ENCODE results near the gene CNOT6L. TPM values are rescaled to one million over a fixed set of nuclear protein-coding genes. Genes with fewer than 3 reads are reported as not detected.

Gene CNOT6L
- total and polyA plus RNA-seq, 2 of the 13 experiments (the other 11 are each of a cell fraction or from before 2014, with no cell fraction given), result 7.9 to 13.5 TPM

DNA sequence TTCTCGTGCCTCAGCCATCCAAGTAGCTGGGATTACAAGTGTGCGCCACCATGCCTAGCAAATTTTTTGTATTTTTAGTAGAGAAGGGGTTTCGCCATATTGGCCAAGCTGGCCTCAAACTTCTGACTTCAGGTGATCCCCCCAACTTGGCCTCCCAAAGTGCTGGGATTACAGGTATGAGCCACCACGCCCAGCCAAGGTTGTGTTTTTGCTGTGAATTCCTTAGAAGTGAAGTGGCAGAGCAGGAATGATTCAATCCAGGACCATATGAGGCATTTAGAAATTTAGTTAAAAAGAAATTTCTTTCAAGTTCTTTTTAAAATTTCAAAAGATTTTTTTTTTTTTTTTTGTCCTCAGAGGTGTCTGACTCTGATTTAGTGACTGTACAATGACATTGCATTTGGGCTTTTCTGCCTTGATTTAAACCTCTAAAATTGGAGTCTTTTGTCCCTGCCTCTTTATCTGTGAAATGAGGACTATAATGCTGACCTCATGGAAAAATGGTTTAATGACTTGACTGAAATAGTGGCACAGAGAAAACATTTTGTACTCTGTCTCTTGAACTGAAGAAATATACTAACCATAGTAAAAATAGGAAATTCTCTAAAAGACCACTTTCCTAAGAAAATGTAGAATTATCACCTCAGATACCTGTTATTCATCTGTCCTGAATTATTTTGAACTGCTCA is 153.6 kb downstream of the CNOT6L start:
- no peak for TF ChIP-seq ZKSCAN5 (CRISPR knock-in tag; IDR thresholded peaks at IDR 0.05)
- TF ChIP-seq, protein P1, sequence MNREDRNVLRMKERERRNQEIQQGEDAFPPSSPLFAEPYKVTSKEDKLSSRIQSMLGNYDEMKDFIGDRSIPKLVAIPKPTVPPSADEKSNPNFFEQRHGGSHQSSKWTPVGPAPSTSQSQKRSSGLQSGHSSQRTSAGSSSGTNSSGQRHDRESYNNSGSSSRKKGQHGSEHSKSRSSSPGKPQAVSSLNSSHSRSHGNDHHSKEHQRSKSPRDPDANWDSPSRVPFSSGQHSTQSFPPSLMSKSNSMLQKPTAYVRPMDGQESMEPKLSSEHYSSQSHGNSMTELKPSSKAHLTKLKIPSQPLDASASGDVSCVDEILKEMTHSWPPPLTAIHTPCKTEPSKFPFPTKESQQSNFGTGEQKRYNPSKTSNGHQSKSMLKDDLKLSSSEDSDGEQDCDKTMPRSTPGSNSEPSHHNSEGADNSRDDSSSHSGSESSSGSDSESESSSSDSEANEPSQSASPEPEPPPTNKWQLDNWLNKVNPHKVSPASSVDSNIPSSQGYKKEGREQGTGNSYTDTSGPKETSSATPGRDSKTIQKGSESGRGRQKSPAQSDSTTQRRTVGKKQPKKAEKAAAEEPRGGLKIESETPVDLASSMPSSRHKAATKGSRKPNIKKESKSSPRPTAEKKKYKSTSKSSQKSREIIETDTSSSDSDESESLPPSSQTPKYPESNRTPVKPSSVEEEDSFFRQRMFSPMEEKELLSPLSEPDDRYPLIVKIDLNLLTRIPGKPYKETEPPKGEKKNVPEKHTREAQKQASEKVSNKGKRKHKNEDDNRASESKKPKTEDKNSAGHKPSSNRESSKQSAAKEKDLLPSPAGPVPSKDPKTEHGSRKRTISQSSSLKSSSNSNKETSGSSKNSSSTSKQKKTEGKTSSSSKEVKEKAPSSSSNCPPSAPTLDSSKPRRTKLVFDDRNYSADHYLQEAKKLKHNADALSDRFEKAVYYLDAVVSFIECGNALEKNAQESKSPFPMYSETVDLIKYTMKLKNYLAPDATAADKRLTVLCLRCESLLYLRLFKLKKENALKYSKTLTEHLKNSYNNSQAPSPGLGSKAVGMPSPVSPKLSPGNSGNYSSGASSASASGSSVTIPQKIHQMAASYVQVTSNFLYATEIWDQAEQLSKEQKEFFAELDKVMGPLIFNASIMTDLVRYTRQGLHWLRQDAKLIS (CRISPR knock-in tag; IDR thresholded peaks at IDR 0.05), result no peak
- no peak for TF ChIP-seq CENPT (CRISPR knock-in tag; IDR thresholded peaks at IDR 0.05; ENCODE audit: low read depth)
- peak; percentile 75 to 88; a peak in 3 of 4 replicates for TF ChIP-seq MAFK (conservative IDR thresholded peaks at IDR 0.05 in 1 of 2, IDR thresholded peaks at IDR 0.05 in 1 of 2; ENCODE audit: low read length in 2 of 2)
- peak; percentile 86 for TF ChIP-seq MAFF (IDR thresholded peaks at IDR 0.05; ENCODE audit: low read depth, low read length)
- TF ChIP-seq ZNF772 (CRISPR knock-in tag; IDR thresholded peaks at IDR 0.05), result no peak
- no peak for TF ChIP-seq ZNF230 (CRISPR knock-in tag; IDR thresholded peaks at IDR 0.05)
- TF ChIP-seq IRF2 (CRISPR knock-in tag; IDR thresholded peaks at IDR 0.05), result no peak
- TF ChIP-seq, protein P2, sequence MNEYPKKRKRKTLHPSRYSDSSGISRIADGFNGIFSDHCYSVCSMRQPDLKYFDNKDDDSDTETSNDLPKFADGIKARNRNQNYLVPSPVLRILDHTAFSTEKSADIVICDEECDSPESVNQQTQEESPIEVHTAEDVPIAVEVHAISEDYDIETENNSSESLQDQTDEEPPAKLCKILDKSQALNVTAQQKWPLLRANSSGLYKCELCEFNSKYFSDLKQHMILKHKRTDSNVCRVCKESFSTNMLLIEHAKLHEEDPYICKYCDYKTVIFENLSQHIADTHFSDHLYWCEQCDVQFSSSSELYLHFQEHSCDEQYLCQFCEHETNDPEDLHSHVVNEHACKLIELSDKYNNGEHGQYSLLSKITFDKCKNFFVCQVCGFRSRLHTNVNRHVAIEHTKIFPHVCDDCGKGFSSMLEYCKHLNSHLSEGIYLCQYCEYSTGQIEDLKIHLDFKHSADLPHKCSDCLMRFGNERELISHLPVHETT (CRISPR knock-in tag; conservative IDR thresholded peaks at IDR 0.05), result no peak
- Histone ChIP-seq H3K27ac (ENCODE audit: extremely low read length, insufficient read depth, low read length) (no peak overlapping the region), H3K4me3 (replicated peaks in 1 of 3; ENCODE audit: insufficient read depth in 1 of 3, low read depth in 2 of 3, low read length in 3 of 3) (no peak overlapping the region), H3K79me2 (ENCODE audit: insufficient read depth, low read length) (no peaks in the 10 kb centered on the region), H3K9ac (ENCODE audit: insufficient read depth, low read depth, low read length) (no peak overlapping the region), H2AFZ (ENCODE audit: low read length) (no peak overlapping the region), H3K4me2 (ENCODE audit: low read depth, low read length) (no peak overlapping the region), H3K9me3 (ENCODE audit: low read length) (no peaks in the 10 kb centered on the region), H4K20me1 (ENCODE audit: insufficient read depth, low read length) (no peaks in the 10 kb centered on the region), H3K4me1 (ENCODE audit: insufficient read depth, low read length) (no peaks in the 10 kb centered on the region), H3K27me3 (ENCODE audit: control insufficient read depth in 1 of 2, insufficient read depth in 2 of 2, low read length in 2 of 2) (no peaks in the 10 kb centered on the region), H3K36me3 (replicated peaks in 1 of 2; ENCODE audit: control insufficient read depth in 1 of 2, insufficient read depth in 2 of 2, low read length in 2 of 2) (no peaks in the 10 kb centered on the region)
- CTCF ChIA-PET (ENCODE audit: low intra/inter-chr PET ratio, low total read pairs), result no interaction called here
- WGBS (ENCODE audit: low lambda C conversion rate), result 37% methylated on average over 4 of the region's 4 CpGs
- no TSS peak for BruUV-seq (replicated peaks)
- DNase-seq (ENCODE audit: low spot score), result no peak
- in situ Hi-C loops (cut with HindIII; ENCODE audit: extremely low pct_ligation_motif_present, low pct_unique_long_range_greater_than_20kb), result no loop called here
- POLR2A ChIA-PET, result no interaction called here
- FAIRE-seq, result no peak
- no peak for ATAC-seq
- intact Hi-C loops (cut with micrococcal nuclease; ENCODE audit: unreplicated experiment), result no loop called here

Small RNAs within 50 kb of the gene (small RNA-seq; reads per million reads assigned to genes)
- gene AC112225.1 (ENCODE audit: insufficient read depth in 2 of 3, insufficient read length in 3 of 3, low read depth in 2 of 3, low replicate concordance in 1 of 3) (0 reads per million in 3 experiments), gene RF00612 (ENCODE audit: insufficient read depth in 2 of 3, insufficient read length in 3 of 3, low read depth in 2 of 3, low replicate concordance in 1 of 3) (0 reads per million in 3 experiments)

Other genes with a start within 250 kb of the CNOT6L start
- gene CXCL13, start 213.5 kb downstream of the CNOT6L start, total RNA-seq (2016; rRNA removed; fragmentation: Illumina TruSeq; extraction: Trizol), result not detected in 2 replicates
- gene CXCL13, start 213.5 kb downstream of the CNOT6L start, polyA plus RNA-seq (2011; rRNA removed), result not detected in 2 replicates
- 61.5 and 86.1 TPM in 2 replicates for gene MRPL1, start 43.5 kb upstream of the CNOT6L start, total RNA-seq (2016; rRNA removed; fragmentation: Illumina TruSeq; extraction: Trizol)
- 14.7 and 23.3 TPM in 2 replicates for gene MRPL1, start 43.5 kb upstream of the CNOT6L start, polyA plus RNA-seq (2011; rRNA removed)
- gene FRAS1, start 238.0 kb upstream of the CNOT6L start, total RNA-seq (2016; rRNA removed; fragmentation: Illumina TruSeq; extraction: Trizol), result 22.5 and 31.6 TPM in 2 replicates
- gene FRAS1, start 238.0 kb upstream of the CNOT6L start, polyA plus RNA-seq (2011; rRNA removed), result 18.8 and 22.5 TPM in 2 replicates